Suprapubic skin (tissue), 3 donors: ENCODE results near the gene PGPEP1.

ENCODE experiments used
- CTCF ChIP-seq, 2 donors: fragments of 200-600 bp in 1 of 2; fragments of 450-650 bp in 1 of 2; sonication (generic) in 1 of 2; IDR thresholded peaks; one replicate each; pipeline ENCODE4 v1.5.1; 2016 to 2019; ENCODE audit warnings: antibody characterized with exemption in 2 of 2, mild to moderate bottlenecking in 1 of 2, moderate library complexity in 1 of 2
- EP300 ChIP-seq: sonication (generic); formaldehyde crosslinking; IDR thresholded peaks from one replicate; pipeline ENCODE4 v1.6.1; 2017; ENCODE audit warnings: antibody characterized with exemption
- POLR2A ChIP-seq, 2 donors: fragments of 450-650 bp; IDR thresholded peaks; one replicate each; pipeline ENCODE4 v1.6.1; 2017; ENCODE audit warnings: antibody characterized with exemption in 2 of 2, mild to moderate bottlenecking in 2 of 2, moderate library complexity in 2 of 2

GRCh38 chr19:18310966-18311365 lies 29.4 kb upstream of the PGPEP1 start:
- TF ChIP-seq CTCF (IDR thresholded peaks at IDR 0.05) (no peak), POLR2A (IDR thresholded peaks at IDR 0.05) (no peak), EP300 (no peak)
